ENCODE data around the gene DNAH12.

- TF ChIP-seq CTCF (IDR thresholded peaks at IDR 0.05) (no peak), EP300 (IDR thresholded peaks at IDR 0.05) (no peak), POLR2A (IDR thresholded peaks at IDR 0.05) (no peak)
Measured at GRCh38 chr3:57557085-57557537, 13.0 kb upstream of the DNAH12 start.

All from tibial nerve (tissue), 4 donors.